Measurements from ENCODE around the gene MTRF1. TPM values are rescaled to one million over a fixed set of nuclear protein-coding genes. Genes with fewer than 3 reads are reported as not detected.

Gene MTRF1
- total RNA-seq, 1 experiment from 2014 or later, result 13.7 TPM

DNA sequence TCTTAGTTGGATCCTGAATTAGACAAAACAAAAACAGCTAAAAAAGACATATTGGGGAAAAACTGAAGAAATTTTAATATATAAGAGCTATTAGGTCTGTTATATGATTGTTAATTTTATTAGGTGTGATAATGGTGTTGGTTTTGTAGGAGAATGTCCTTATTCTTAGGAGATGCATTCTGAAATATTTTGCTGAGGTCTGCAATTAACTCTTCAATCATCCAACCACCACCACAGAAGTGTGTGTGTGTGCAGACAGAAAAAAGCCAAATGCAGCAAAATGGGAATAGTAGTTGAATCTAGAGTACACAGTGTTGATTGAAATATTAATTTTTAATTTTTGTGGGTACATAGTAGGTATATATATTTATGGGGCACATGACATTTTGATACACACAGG lies 56.9 kb downstream of the MTRF1 start:
- no peak for ATAC-seq
- DNase-seq (ENCODE audit: low read depth, low spot score), result no peak
- TF ChIP-seq TCF7L2 (IDR thresholded peaks at IDR 0.05; ENCODE audit: low read depth, low read length), result no peak
- no peak for TF ChIP-seq POLR2AphosphoS5 (IDR thresholded peaks at IDR 0.05; ENCODE audit: low read depth, low read length)
- TF ChIP-seq, protein P1, sequence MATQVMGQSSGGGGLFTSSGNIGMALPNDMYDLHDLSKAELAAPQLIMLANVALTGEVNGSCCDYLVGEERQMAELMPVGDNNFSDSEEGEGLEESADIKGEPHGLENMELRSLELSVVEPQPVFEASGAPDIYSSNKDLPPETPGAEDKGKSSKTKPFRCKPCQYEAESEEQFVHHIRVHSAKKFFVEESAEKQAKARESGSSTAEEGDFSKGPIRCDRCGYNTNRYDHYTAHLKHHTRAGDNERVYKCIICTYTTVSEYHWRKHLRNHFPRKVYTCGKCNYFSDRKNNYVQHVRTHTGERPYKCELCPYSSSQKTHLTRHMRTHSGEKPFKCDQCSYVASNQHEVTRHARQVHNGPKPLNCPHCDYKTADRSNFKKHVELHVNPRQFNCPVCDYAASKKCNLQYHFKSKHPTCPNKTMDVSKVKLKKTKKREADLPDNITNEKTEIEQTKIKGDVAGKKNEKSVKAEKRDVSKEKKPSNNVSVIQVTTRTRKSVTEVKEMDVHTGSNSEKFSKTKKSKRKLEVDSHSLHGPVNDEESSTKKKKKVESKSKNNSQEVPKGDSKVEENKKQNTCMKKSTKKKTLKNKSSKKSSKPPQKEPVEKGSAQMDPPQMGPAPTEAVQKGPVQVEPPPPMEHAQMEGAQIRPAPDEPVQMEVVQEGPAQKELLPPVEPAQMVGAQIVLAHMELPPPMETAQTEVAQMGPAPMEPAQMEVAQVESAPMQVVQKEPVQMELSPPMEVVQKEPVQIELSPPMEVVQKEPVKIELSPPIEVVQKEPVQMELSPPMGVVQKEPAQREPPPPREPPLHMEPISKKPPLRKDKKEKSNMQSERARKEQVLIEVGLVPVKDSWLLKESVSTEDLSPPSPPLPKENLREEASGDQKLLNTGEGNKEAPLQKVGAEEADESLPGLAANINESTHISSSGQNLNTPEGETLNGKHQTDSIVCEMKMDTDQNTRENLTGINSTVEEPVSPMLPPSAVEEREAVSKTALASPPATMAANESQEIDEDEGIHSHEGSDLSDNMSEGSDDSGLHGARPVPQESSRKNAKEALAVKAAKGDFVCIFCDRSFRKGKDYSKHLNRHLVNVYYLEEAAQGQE (IDR thresholded peaks at IDR 0.05; ENCODE audit: insufficient read depth in 1 of 2, low read depth in 2 of 2, low read length in 1 of 2), result no peak
- TF ChIP-seq CTCF (IDR thresholded peaks at IDR 0.05), result no peak
- no peak for TF ChIP-seq SIN3A (IDR thresholded peaks at IDR 0.05; ENCODE audit: borderline replicate concordance, insufficient read depth, low read depth, low read length)
- intact Hi-C loops (cut with micrococcal nuclease; ENCODE audit: unreplicated experiment) (no loop called here), in situ Hi-C loops (cut with HindIII; ENCODE audit: low pct_unique_long_range_greater_than_20kb, low sequenced_read_pairs) (no loop called here)
- no peaks in the 10 kb centered on the region for H3K27me3 ChIP-seq (ENCODE audit: control insufficient read depth, insufficient read depth, low read length)
- H3K4me1 ChIP-seq (ENCODE audit: control insufficient read depth, insufficient read depth, low read length), result no peaks in the 10 kb centered on the region
- H3K9me3 ChIP-seq (ENCODE audit: control insufficient read depth, insufficient read depth, low read depth, low read length), result peaks cover 3% of the 10 kb centered on the region; the same call in 1 of the 2 replicates
- H3K27ac ChIP-seq (ENCODE audit: low read length), result no peak overlapping the region
- ChIA-PET CTCF (interaction anchor here (1.0 kb wide), 1 partner anchor 17 kb away, joined by 3 read pairs; no protein-coding TSS in a partner anchor), POLR2A (no interaction called here)
- BruUV-seq (replicated peaks), result no TSS peak
- no peak overlapping the region for H3K4me3 ChIP-seq (ENCODE audit: low read depth in 2 of 2, low read length in 2 of 2)
- no peaks in the 10 kb centered on the region for H3K36me3 ChIP-seq (ENCODE audit: control insufficient read depth, insufficient read depth, low read length)

- Histone ChIP-seq H3K9me3 (ENCODE audit: control insufficient read depth, insufficient read depth, low read depth, low read length) (no peaks in the 10 kb centered on the region), H3K27me3 (ENCODE audit: control insufficient read depth, insufficient read depth, low read length) (no peaks in the 10 kb centered on the region), H3K4me3 (ENCODE audit: low read depth in 2 of 2, low read length in 2 of 2) (no peak overlapping the region), H3K4me1 (ENCODE audit: control insufficient read depth, insufficient read depth, low read length) (no peaks in the 10 kb centered on the region), H3K36me3 (ENCODE audit: control insufficient read depth, insufficient read depth, low read length) (no peaks in the 10 kb centered on the region), H3K27ac (ENCODE audit: low read length) (no peak overlapping the region)
- ChIA-PET CTCF (no interaction called here), POLR2A (no interaction called here)
- in situ Hi-C loops (cut with HindIII; ENCODE audit: low pct_unique_long_range_greater_than_20kb, low sequenced_read_pairs), result no loop called here
- DNase-seq (ENCODE audit: low read depth, low spot score), result no peak
- ATAC-seq, result no peak
- intact Hi-C loops (cut with micrococcal nuclease; ENCODE audit: unreplicated experiment), result no loop called here
- no peak for TF ChIP-seq POLR2AphosphoS5 (IDR thresholded peaks at IDR 0.05; ENCODE audit: low read depth, low read length)
- TF ChIP-seq, protein P1 (IDR thresholded peaks at IDR 0.05; ENCODE audit: insufficient read depth in 1 of 2, low read depth in 2 of 2, low read length in 1 of 2), result no peak
- TF ChIP-seq CTCF (IDR thresholded peaks at IDR 0.05), result no peak
- no peak for TF ChIP-seq SIN3A (IDR thresholded peaks at IDR 0.05; ENCODE audit: borderline replicate concordance, insufficient read depth, low read depth, low read length)
- no peak for TF ChIP-seq TCF7L2 (IDR thresholded peaks at IDR 0.05; ENCODE audit: low read depth, low read length)
- BruUV-seq (replicated peaks), result no TSS peak
Observed at GRCh38 chr13:41203810-41204209, 59.6 kb downstream of the MTRF1 start.

Measured in Panc1 (cell line).